T follicular helper cell (primary cell): ENCODE results near the gene SAP30BP.
A peak's percentile ranks its signal among the peaks of the same experiment; 100 is the strongest.

Source experiments
- DNase-seq: peaks from one replicate; pipeline ENCODE4 v3.0.0-alpha.2; 2020; ENCODE audit warnings: low read depth
- total RNA-seq, 2 experiments: gene quantifications; one replicate each; lab custom pipeline; 2026; lab: John Stamatoyannopoulos, UW

Gene SAP30BP
- 101 to 111 reads per million in 2 experiments for total RNA-seq

GRCh38 chr17:75666959-75667790, at the start of gene SAP30BP, which contains the start of gene RECQL5:
Gene SAP30BP, plus strand, starts transcription at chr17:75667338. Its CDS starts 35 bp downstream, at chr17:75667373.
Gene RECQL5, minus strand, starts transcription at chr17:75667154. Its CDS starts 597 bp downstream, at chr17:75666557.
- DNase-seq = peak; percentile 97

- no peak for DNase-seq
These were observed 49.5 kb upstream of the SAP30BP start for GRCh38 chr17:75617675-75618074.

GRCh38 chr17:75619506-75620431, 47.4 kb upstream of the SAP30BP start:
- DNase-seq = no peak

GRCh38 chr17:75621489-75621888, 45.6 kb upstream of the SAP30BP start:
- no peak for DNase-seq

GRCh38 chr17:75622076-75622475, 45.1 kb upstream of the SAP30BP start:
- no peak for DNase-seq

GRCh38 chr17:75622771-75623273, 44.3 kb upstream of the SAP30BP start:
- DNase-seq = no peak

- DNase-seq = no peak
These were observed 43.8 kb upstream of the SAP30BP start for GRCh38 chr17:75623386-75623785.

GRCh38 chr17:75624021-75624420, 43.1 kb upstream of the SAP30BP start:
- DNase-seq = no peak

- no peak for DNase-seq
These were observed 42.3 kb upstream of the SAP30BP start for GRCh38 chr17:75624714-75625345.

GRCh38 chr17:75625813-75626486, 41.2 kb upstream of the SAP30BP start:
- no peak for DNase-seq

- DNase-seq = no peak
These were observed 40.6 kb upstream of the SAP30BP start for GRCh38 chr17:75626496-75627038.

- no peak for DNase-seq
These were observed 40.0 kb upstream of the SAP30BP start for GRCh38 chr17:75627094-75627493.

- no peak for DNase-seq
These were observed 38.7 kb upstream of the SAP30BP start for GRCh38 chr17:75628425-75628824.

GRCh38 chr17:75629157-75629556, 38.0 kb upstream of the SAP30BP start:
- DNase-seq = no peak

GRCh38 chr17:75630071-75630917, 36.8 kb upstream of the SAP30BP start:
- no peak for DNase-seq

GRCh38 chr17:75631353-75631752, 35.8 kb upstream of the SAP30BP start:
- DNase-seq = no peak

GRCh38 chr17:75632428-75632827, 34.7 kb upstream of the SAP30BP start:
- no peak for DNase-seq

GRCh38 chr17:75632863-75633485, 34.2 kb upstream of the SAP30BP start, which contains the start of gene SMIM5:
Gene SMIM5, plus strand, starts transcription at chr17:75633434. Its CDS starts 6,768 bp downstream, at chr17:75640202.
- DNase-seq = peak; percentile 73
